GM19351 (cell line): ENCODE data around the gene PRDX5.

Experiments used
- ATAC-seq: cut with Tn5 transposase; IDR thresholded peaks from one replicate; pipeline ENCODE4 v1.9.1; 2021; ENCODE audit warnings: mild to moderate bottlenecking, moderate library complexity; ENCODE audit not compliant: unreplicated experiment

PRDX5 gene

GRCh38 chr11:64317961-64318765 is at the start of gene PRDX5:
TSS of gene PRDX5 (plus strand) at chr11:64318121. CDS start at chr11:64318216, 95 bp downstream.
- peak; percentile 77 for ATAC-seq

GRCh38 chr11:64268893-64269539 is 48.9 kb upstream of the PRDX5 start:
- peak; percentile 9 for ATAC-seq

GRCh38 chr11:64269540-64270220 is 48.2 kb upstream of the PRDX5 start:
- peak; percentile 67 for ATAC-seq

GRCh38 chr11:64275031-64275800 is 42.7 kb upstream of the PRDX5 start:
- ATAC-seq = no peak

- ATAC-seq = no peak
Measured at GRCh38 chr11:64275841-64276240, 42.1 kb upstream of the PRDX5 start.

- no peak for ATAC-seq
Measured at GRCh38 chr11:64276653-64277431, 41.1 kb upstream of the PRDX5 start.

GRCh38 chr11:64278576-64279190 is 39.2 kb upstream of the PRDX5 start:
- ATAC-seq = no peak

- no peak for ATAC-seq
Measured at GRCh38 chr11:64281957-64282770, 35.8 kb upstream of the PRDX5 start.

- no peak for ATAC-seq
Measured at GRCh38 chr11:64283092-64283491, 34.8 kb upstream of the PRDX5 start.

- ATAC-seq = peak; percentile 78
Measured at GRCh38 chr11:64284048-64284961, 33.6 kb upstream of the PRDX5 start, which contains the start of gene BAD. TSS of gene BAD (minus strand) at chr11:64284665. CDS start at chr11:64284368, 297 bp downstream.

- peak; percentile 57 for ATAC-seq
Measured at GRCh38 chr11:64284962-64285884, 32.7 kb upstream of the PRDX5 start, which contains the start of gene GPR137. TSS of gene GPR137 (plus strand) at chr11:64285848. CDS start at chr11:64286525, 677 bp downstream.

- no peak for ATAC-seq
Measured at GRCh38 chr11:64285885-64286800, 31.8 kb upstream of the PRDX5 start.

GRCh38 chr11:64286801-64287159 is 31.1 kb upstream of the PRDX5 start:
- no peak for ATAC-seq

- no peak for ATAC-seq
Measured at GRCh38 chr11:64287676-64288352, 30.1 kb upstream of the PRDX5 start.

- no peak for ATAC-seq
Measured at GRCh38 chr11:64288353-64288750, 29.6 kb upstream of the PRDX5 start.
